IMR-90 (cell line): ENCODE results near the gene PDGFC.

Experiments
- BHLHE40 ChIP-seq: fragments of 150-350 bp; IDR thresholded peaks from 2 replicates; pipeline ENCODE4 v1.6.1; 2016; ENCODE audit warnings: mild to moderate bottlenecking, low read depth, low read length
- CEBPB ChIP-seq: IDR thresholded peaks from 2 replicates; pipeline ENCODE4 v1.6.1; 2012; ENCODE audit warnings: low read depth, low read length, improper control_type of control experiment
- CTCF ChIP-seq: conservative IDR thresholded peaks from 2 replicates; pipeline ENCODE4 v1.5.1; 2012; ENCODE audit warnings: mild to moderate bottlenecking, low read depth, low read length, improper control_type of control experiment
- NFE2L2 ChIP-seq: fragments of 150-350 bp; IDR thresholded peaks from 2 replicates; pipeline ENCODE4 v1.6.1; 2016; ENCODE audit warnings: low read depth, mild to moderate bottlenecking, low read length
- POLR2A ChIP-seq: IDR thresholded peaks from 2 replicates; pipeline ENCODE4 v1.6.1; 2012; ENCODE audit warnings: mild to moderate bottlenecking, low read depth, low read length
- RAD21 ChIP-seq: IDR thresholded peaks from 2 replicates; pipeline ENCODE4 v1.6.1; 2012; ENCODE audit warnings: low read length, improper control_type of control experiment
- RFX5 ChIP-seq: IDR thresholded peaks from 2 replicates; pipeline ENCODE4 v1.8.0; 2012; ENCODE audit warnings: low read depth, mild to moderate bottlenecking, low read length, moderate library complexity
- USF2 ChIP-seq: fragments of 150-350 bp; IDR thresholded peaks from 2 replicates; pipeline ENCODE4 v1.6.1; 2017; ENCODE audit warnings: mild to moderate bottlenecking, antibody characterized with exemption, low read length, low read depth

DNA sequence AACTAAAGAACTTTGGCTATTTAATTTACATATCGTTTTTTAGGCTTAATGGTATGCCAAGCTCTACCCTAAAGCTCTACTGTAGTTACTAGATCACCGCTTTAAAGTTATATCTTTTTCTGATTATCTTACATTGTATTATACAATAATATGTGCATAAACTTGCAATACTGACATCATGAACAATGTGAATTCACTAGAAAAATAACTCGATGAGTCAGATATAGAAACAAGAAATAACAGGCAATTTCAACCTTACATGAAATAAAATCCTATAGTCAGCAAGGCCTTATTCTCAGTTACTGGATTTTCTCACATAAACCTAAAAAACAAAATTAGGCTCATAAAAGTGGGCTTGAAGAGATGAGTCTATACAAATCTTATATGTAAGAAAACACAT, 32.5 kb downstream of the PDGFC start:
- TF ChIP-seq CTCF, result no peak
- no peak for TF ChIP-seq NFE2L2
- TF ChIP-seq CEBPB, result no peak
- no peak for TF ChIP-seq BHLHE40
- no peak for TF ChIP-seq POLR2A
- TF ChIP-seq RAD21, result no peak
- no peak for TF ChIP-seq RFX5
- no peak for TF ChIP-seq USF2
